HG02870 (cell line): ENCODE measurements around the gene PARD3.

ENCODE experiments used
- ATAC-seq: cut with Tn5 transposase; IDR thresholded peaks from one replicate; pipeline ENCODE4 v1.9.1; 2021; ENCODE audit warnings: mild to moderate bottlenecking, moderate library complexity; ENCODE audit not compliant: unreplicated experiment

The PARD3 gene

DNA sequence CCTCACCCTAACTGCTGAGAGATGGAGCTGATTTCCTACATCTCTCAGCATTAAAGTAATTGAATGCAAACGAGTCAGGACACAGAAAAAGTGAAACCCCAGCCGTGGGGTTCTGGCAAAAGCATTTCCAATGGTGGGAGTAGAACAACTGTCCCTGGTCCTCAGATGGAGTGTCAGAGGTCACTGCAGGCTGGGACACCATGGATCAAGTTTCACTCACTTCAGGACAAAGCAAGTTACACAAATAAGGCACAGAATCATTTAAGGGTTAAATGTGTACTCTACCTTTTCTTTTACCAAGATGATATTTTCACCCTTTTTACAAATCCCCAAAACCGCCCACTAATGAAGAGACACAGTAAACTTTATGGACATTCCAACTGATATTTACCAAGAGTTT lies 607.8 kb downstream of the PARD3 start:
- no peak for ATAC-seq

- ATAC-seq, result no peak
Observed at GRCh38 chr10:34206935-34207268, 608.2 kb downstream of the PARD3 start.

- peak; percentile 71 for ATAC-seq
Observed at GRCh38 chr10:34206078-34206934, 608.8 kb downstream of the PARD3 start.

GRCh38 chr10:34205452-34205851 lies 609.6 kb downstream of the PARD3 start:
- no peak for ATAC-seq

DNA sequence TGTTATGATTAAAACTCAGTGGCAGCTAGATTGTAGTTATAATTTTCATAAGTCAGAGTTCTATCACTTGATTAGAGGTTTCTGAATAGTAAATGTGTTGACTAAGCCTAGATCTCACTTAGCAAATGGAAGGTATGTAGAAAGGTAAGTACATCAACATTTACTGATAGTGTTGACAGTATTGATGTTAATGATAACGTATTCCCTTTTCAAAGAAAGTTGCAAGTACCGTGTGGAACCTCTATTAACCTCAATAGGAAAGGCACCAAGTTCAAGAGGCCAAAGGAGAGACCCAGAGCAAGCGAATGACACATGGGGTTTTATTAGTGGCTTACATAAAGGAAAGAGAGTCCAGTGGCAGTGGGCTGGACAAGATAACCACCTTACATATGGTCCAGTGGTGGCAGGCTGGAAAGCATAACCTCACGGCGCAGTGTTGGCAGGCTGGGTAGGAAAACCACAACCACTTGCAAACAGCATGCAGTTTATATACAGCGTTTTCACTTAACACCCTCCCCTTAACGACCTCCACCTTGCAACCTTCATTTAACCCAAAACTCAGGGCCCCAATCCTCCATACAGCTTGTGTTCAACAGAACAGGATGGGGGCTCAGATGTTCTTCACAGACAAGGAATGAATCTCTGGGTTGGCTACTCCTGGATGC lies 611.0 kb downstream of the PARD3 start:
- no peak for ATAC-seq

GRCh38 chr10:34200355-34200901 lies 614.7 kb downstream of the PARD3 start:
- no peak for ATAC-seq

- ATAC-seq, result no peak
Observed at GRCh38 chr10:34198953-34199352, 616.1 kb downstream of the PARD3 start.

DNA sequence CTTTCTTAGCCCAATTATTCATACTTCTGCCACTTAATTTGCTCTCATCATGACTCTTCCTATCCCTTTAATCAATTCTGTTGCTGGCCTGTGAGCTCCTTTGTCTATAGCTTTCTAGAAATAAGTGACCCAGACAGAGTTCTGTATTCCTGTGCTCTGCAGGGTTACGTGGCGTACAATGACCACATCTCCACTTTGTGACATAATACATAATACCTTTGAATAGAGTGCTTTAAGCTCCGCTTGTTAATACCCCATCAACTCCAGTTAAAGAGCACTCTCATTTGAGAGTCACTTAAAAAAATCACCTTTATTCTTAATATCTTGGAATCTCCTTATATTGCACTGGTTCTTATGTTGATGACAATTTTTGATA lies 619.0 kb downstream of the PARD3 start:
- ATAC-seq, result no peak

GRCh38 chr10:34195364-34196057 lies 619.6 kb downstream of the PARD3 start:
- no peak for ATAC-seq

GRCh38 chr10:34193931-34194626 lies 621.0 kb downstream of the PARD3 start:
- ATAC-seq, result no peak

DNA sequence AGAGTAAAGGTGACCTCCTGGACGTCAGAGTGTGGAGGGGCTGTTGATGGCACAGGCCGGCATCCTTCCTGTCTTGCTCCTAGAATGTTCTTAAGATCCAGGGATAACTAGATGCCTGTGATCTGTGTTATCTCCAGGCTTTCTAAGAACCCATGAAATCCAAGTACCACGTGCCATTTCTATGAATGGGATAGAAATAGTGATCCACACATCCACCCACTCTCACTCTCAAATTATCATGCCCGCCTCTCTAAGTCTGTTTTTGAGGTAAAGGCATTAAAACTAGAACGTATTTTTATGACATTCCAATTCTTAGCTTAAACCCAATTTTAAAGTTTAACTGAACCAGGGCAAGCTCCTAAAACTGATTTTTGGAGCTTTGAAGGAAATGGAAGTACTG lies 622.5 kb downstream of the PARD3 start:
- ATAC-seq, result no peak

DNA sequence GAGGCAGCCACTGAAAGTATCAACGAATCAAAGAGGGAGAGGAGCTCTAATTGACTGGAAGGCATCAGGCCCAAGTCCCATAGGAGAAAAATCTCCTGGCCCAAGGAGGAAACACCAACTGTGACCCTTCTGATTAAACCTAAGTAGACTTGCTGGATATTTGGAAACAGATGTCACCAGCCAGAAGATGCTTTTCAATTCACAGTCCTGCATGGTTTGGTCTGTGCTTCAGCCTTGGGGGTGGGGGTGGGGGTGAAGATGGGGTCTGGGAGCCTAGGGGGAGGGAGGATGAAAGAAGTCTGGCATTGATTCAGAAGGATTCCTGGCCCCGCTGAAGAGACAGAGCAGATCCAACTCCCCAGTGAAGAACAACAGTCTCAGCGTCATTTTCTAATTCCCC lies 623.7 kb downstream of the PARD3 start:
- no peak for ATAC-seq

DNA sequence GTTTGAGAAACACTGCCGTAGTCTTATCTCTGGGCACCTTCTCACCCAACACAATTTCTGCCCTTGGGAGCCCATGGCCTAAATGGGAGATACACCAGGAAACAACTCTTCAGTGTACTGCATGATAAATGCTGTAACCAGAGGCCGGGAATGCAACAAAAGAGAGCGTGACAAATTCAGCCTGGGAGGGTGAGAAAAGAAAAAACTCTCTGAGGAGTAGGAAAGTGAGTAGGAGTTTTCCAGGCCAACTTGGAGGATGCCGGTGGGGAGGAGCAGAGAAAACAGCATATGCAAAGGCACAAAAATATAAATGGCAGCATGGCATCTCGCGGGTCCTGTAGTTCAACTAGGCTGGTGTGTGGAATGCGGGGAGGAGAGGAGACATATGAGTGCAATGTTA lies 624.5 kb downstream of the PARD3 start:
- ATAC-seq, result no peak

GRCh38 chr10:34189830-34190229 lies 625.3 kb downstream of the PARD3 start:
- no peak for ATAC-seq

DNA sequence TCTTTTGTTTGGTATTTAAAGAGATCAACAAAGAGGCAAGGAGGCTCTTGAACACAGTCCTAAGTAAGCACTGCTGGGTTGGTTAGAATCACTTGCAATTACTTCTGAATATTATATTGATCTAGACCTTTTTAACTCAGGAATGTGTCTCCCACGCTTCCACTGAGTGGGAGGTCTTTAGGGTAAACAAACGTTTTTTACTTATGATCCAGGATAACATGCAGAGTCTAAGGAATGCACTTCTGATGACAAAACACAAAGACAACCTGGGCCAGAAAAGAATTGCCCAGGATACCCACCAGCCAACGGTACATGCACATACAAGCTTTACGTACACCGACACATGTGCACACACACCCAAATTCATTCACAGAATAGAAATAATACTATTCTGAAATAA lies 626.9 kb downstream of the PARD3 start:
- no peak for ATAC-seq

- ATAC-seq, result no peak
Observed at GRCh38 chr10:34187201-34187600, 627.9 kb downstream of the PARD3 start.

- no peak for ATAC-seq
Observed at GRCh38 chr10:34186745-34187144, 628.4 kb downstream of the PARD3 start.

GRCh38 chr10:34185998-34186397 lies 629.1 kb downstream of the PARD3 start:
- ATAC-seq, result no peak

DNA sequence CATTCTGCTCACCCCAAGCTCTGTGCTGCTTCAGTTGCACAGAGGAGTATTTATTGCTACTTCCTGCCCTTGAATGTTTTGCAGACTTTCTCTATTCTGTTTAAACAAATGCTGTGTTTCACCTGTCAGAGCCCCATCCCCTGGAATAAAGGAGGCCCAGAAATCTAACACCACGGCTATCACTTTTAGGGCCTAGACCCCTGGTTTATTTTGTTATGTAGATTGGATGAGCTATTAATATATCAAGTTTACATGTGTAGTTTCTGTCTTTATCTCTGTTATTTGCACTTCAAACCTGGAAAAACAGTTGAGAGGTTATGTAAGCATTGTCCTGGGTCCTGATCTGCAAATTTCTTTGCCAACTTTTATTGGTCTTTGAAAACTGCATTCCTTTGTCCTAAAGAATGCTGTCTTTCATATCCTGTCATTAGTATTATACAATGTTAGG lies 630.1 kb downstream of the PARD3 start:
- ATAC-seq, result no peak

- ATAC-seq, result no peak
Observed at GRCh38 chr10:34184397-34184796, 630.7 kb downstream of the PARD3 start.
